Effector CD4-positive, alpha-beta T cell (primary cell): ENCODE measurements around the gene STON2. TPM values are rescaled to one million over a fixed set of nuclear protein-coding genes. Genes with fewer than 3 reads are reported as not detected.
"Not testable (repeated sequence)": the region's sequence is repeated elsewhere in the genome, so short reads cannot be mapped to it uniquely, and the experiment has no call there.

ENCODE experiments used
- DNase-seq: peaks from one replicate; pipeline ENCODE4 v3.0.0-alpha.2; 2020
- total RNA-seq: gene quantifications from one replicate; lab custom pipeline; 2026; lab: John Stamatoyannopoulos, UW

STON2 gene, protein sequence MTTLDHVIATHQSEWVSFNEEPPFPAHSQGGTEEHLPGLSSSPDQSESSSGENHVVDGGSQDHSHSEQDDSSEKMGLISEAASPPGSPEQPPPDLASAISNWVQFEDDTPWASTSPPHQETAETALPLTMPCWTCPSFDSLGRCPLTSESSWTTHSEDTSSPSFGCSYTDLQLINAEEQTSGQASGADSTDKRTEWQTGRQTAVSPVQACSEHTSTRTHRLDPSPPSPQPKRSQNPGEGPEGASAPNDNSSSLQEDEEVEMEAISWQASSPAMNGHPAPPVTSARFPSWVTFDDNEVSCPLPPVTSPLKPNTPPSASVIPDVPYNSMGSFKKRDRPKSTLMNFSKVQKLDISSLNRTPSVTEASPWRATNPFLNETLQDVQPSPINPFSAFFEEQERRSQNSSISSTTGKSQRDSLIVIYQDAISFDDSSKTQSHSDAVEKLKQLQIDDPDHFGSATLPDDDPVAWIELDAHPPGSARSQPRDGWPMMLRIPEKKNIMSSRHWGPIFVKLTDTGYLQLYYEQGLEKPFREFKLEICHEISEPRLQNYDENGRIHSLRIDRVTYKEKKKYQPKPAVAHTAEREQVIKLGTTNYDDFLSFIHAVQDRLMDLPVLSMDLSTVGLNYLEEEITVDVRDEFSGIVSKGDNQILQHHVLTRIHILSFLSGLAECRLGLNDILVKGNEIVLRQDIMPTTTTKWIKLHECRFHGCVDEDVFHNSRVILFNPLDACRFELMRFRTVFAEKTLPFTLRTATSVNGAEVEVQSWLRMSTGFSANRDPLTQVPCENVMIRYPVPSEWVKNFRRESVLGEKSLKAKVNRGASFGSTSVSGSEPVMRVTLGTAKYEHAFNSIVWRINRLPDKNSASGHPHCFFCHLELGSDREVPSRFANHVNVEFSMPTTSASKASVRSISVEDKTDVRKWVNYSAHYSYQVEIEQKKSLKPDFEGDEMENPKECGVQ
- total RNA-seq: not detected

DNA sequence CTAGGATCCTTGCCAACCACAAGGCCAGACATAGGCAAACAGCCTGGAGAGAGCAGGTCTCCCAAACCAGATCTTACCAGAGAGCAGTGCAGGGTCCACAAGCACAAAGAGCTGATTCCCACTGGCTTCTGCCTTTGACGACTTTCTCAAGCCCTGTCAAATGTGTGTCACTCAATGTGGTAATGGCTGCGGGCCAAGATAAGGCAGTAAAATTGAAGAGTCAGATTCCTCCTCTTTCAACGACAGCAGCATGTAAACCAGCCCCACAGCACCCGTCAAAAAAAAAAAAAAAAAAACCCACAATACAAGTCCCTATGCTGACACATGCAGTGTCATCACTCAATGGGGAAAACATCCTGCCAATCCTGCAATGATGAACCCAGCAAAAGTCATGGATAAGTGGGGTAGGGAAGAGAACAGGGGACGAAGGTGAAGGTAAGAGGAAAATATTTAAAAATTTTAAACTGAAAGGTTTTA is at the start of gene STON2:
Gene STON2, minus strand, starts transcription at position 123 of the 477 bp plus-strand sequence. CDS start 1,942 bp downstream, outside the sequence.
- no peak for DNase-seq

DNA sequence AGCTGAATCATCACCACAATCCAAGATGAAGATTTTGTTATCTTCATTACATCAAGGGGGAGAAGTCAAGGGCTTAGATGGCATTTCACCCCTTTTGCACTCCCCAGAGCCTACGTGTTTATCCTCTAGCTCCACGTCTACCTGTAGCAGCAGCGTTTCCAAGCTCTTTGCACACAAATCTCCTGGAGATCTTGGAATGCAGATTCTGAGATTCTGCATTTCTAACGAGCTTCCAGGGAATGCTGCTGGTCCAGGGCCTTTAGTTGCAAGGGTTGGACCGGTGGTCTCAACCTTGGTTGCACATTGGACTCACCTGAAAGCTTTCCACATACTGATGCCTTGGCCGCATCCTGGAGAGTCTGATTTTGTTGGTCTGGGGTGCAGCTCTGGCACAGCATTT is 49.5 kb upstream of the STON2 start:
- DNase-seq: no peak

DNA sequence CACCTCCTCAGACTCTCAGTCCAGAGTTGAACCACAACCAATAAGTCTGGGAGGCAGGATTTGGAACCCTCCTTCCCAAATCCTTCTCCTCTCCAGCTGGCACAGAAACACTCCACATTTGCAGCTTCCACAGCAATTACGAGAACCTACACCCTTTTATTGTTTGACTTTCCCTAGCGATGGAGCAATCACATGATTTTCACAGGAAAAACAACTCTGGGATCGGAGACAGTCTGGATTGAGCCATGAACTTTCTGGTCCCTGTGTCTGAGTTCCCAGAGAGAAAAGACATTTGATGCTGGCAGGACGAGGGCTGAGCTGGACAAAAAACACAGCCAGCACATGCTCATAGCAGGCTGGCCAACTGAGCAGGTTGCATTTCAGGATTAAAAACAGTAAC is 49.0 kb upstream of the STON2 start:
- DNase-seq: no peak

DNA sequence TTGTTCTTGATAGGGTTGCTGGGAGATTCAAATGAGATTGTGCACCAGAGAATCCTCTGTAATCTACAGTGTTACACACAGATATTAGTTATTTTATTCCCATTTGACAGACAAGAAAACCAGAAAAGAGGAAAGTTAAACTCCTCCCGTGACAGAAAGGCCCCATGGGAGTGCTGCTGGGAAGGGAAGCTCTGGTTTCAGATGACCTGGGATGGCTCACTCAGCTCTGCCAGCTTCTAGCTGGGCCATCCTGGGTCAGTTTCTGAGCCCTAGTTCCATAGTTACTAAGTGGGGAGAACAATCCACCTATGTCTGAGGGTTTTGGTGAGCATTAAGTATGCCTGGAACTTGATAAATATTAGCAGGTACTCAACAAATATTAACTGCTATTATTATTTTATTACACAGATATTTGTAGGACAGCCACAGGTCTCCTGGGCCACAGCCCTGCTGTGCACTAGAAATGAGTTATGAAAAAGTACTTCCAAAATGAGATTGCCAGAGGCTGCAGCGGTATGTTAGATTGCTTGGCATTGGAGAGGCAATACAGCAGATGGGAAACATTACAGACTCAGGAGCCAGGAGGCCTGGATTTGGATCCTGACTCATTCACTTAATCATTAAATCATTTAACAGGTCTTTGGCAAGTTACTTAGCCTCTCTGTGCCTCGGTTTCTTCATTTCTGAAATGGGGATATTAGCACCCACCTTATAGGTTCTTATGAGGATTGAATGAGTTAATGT is 47.1 kb upstream of the STON2 start:
- no peak for DNase-seq

DNA sequence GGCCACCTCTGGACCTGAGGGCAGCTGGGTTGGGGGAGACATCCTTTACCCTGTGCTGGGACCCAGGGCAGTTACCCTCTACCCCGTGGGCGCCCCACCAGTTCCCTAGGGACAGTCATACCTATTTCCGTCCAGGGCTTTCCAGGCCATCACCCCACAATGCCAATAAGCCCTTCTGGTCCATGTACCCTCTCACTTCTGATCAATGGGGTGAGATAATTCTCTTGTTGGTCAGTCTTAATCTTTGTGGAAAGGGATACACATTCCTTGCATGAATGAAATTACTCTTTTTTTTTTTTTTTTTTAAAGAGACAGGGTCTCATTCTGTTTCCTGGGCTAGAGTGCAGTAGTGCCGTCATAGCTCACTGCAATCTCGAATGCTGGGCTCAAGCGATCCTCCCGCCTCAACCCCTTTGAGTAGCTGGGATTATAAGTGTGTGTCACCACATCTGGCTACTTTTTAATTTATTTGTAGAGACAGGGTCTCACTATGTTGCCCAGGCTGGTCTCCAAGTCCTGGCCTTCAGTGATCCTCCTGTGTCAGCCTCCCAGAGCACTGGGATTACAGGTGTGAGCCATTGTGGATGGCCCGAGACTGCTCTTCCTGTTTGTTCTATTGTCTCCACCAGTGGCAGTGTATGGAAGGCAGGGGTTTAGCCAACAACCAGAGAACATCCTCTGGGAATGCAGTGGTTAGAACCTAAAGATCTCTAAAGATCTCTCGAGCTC is 46.3 kb upstream of the STON2 start:
- DNase-seq: no peak

DNA sequence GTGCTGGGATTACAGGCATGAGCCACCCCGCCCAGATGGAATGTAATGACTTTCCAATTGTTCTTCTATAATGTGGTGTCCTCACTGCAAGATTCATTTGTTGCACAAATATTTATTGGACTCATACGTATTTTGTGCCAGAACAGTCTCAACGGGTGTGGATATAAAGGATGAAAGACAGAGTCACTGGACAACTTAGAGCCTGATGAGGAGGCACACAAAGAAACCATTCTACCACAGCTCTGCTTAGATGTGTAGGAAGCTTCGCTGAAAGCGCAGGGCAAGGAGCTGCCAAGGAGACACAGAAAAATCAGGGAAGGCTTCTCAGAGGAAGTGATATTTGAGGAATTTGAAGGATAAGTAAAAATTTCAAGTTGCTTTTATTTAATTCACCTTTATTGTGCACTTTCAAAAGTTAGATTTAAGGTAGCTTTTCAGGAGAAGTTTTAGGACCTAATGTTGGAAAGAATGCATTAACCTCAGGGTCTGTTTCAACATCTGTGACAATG is 41.6 kb upstream of the STON2 start:
- no peak for DNase-seq

DNA sequence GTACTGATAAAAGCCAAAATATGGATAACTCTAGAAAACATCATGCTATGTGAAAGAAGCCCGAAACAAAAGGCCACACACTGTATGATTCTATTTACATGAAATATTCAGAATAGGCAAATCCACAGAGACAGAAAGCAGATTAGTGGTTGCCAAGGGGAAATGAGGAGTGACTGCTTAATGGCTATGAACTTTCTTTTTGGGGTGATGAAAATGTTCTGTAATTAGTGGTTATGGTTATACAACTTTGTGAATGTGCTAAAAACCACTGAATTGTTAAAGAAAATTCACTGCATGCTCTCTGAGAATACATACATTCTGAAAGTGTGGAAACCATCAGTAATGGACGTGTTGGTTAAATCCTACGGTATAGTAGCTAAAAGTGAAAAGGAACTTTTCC is 39.9 kb upstream of the STON2 start:
- DNase-seq: no peak

DNA sequence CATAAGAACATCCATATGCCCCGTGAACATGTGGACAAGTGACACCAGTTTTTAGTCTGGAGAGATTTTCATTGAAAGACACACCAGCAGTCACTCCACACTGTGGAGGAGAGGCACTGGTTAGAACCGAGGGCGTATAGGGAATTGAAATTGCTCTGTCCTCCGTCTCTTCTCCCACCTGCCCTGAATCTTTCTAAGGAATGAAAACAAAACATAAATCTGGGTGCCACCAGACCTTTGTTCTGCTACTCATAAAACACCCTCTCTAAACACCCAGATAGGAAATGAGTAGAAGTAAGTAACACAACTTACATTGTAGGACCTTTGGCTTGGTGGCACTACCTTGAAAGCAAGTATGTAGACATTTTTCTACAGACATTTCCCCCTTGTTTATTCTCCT is 37.1 kb upstream of the STON2 start:
- no peak for DNase-seq

DNA sequence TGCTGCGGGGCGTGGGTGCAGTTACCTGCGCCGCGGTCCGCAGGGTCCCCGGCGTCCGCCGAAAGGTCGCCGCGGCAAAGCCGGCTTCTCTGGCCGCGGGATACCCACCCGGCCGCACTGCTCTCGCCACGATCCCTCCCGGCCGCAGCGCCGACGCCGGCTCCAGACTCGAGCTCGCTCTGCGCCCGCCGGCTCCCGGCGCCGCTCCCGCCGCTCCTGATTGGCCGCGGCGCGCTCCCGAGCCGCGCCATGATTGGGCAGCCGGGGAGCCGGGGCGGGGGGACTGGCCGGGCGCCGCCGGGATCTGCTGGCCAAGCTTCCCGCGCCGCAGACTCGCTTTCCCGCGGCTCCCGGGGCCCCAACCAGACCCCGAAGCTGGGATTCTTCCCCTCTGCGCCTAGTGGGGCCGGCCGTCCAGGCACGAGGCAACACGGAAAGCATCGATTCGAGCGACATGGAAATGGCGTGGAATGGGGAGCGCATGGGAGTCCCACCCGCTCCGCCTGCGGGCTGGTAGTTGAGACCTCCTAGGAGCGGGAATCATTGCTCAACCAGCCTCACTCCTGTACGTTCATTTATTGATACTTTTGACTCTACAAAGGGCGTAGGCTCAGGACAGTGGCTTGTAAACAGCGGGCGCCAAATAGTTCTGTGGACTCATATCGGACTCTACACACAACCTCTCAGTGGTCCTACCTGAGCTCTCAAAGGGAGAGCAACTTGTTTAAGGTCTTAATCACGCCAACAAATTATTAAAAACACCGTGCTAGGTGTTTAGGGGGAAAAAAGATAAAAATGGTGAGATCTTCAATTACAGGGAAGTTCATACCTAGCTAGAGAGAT is 36.4 kb upstream of the STON2 start:
- DNase-seq: no peak

DNA sequence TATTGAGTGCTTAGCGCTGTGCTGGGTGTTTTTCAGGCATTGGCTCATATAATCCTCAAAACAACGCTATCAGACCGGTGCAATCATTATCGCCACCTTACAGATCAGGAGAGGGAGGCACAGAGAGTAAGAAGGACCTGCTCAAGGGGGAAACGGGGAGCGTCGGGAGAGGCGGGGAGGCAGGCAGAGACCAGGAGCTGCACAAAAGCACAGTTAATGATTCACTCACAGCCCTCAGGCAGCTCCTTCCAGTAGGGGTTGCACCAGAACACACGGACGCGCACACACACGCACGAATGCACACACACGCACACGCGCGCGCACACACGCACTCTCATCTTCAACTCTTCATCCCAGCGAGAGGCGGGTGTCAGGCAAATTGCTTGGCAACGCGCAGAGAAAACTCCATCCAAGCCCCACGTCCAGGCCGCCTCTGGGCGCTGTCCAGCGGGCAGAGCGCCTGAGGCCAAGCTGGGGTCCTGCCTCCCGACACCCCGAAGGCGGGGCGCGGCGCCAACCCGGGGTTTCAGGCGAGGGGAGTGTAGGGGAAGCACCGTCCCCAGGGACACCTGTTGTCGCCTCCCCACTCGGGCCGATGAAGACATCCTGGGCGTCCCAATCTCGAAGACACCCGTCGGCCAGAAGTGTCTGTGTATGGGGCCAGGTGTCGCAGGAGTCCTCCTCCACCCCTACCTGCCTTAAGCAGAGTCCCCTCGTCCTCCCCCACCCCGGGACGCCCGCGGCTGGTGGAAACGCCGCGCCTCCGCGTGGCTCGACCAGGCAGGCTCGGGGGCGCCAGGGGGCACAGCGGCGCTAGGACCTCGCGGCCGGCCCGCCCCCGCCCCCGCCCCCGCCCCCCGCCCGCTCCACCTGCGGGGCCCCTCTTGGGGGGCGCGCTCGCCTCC is 35.5 kb upstream of the STON2 start:
- DNase-seq: no peak

DNA sequence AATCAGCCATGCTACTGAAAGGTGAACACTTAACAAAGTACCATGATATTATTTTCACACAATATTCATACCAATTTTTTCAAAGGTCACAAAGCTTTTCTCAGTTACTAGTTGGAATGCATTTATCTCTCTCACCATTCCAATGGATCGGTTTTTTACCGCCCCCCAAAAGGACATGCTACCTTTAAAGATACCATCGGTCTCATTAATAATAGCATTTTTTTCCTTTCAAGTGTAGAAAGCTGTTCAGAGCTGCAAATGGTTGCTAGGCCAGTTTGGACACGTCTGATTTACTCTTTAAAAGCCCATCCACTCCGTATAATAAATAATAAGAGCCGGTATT is 34.9 kb upstream of the STON2 start:
- no peak for DNase-seq

DNA sequence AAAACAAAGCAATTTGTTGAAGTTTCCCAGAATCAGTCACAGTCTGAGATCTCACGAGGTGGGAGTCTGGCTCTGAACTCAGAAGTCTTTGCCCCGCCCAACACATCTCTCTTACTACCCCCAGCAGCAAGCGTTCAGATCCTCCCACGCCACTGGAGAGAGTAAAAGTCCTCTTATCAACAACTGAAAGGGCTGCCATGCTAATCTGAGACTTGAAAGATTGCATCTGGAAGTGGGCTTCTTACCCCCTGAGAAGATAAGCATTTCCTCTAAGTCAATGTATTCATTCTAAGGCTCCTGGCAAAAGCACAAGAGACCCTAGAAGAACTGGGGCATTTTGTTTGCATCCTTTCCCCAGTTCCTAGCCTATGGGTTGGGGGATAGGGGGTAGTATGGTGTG is 34.1 kb upstream of the STON2 start:
- DNase-seq: no peak

DNA sequence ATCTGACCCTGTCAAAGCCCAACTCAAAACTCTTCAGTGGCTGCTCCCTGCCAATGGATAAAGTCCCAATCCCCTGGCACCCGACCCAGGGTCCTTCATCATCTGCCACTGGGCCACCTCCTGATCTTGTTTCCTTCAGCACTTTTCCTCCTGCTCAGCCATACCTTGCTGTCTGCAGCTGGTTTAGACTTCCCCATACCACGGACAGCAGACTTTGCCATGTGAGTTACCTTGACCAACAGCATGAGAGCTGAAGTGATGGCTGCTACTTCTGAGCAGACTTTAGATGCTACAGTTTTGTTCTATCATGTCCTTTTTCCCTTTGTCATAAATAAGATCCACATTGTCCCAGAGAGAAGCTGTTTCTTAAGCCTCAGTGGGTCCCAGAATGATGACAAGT is 33.3 kb upstream of the STON2 start:
- DNase-seq: no peak

DNA sequence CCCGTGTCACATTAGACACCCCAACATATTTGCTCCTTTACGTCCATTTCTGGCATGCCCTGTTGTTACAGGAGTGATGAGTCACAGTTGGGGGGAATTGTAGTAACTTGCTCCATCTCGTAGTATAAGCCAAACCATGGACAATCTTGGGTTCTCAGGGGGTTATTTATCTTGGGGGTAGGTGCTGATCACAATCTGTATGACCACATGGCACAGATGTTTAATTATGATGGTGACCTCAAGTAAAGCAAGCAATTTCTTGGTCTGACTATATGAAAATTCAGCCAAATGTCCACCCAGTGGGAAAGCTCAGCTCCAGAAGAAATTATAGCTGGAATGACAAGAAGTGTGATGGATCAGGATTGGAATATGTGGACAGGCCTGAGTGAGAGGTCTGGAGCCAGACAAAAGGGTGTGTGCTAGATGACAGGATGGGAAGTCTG is 32.1 kb upstream of the STON2 start:
- DNase-seq: no peak

DNA sequence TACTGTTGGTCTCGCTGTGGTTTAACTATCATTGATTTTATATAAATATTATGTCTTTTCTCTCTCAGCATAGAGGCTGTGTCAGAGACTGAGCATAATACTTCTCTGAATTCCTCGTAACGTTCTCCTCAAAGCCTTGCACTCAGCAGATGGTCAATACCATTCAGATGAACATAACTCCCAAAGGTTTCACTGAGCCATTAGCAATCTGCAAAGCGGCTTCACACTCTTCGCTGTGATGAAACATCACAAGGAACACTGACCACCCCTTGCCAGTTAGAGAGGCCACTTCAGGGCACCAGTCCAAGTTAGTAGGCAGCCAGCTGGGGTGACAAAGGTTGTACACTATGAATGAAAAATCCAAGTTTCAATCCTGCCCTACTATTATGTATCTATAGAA is 30.1 kb upstream of the STON2 start:
- DNase-seq: no peak

DNA sequence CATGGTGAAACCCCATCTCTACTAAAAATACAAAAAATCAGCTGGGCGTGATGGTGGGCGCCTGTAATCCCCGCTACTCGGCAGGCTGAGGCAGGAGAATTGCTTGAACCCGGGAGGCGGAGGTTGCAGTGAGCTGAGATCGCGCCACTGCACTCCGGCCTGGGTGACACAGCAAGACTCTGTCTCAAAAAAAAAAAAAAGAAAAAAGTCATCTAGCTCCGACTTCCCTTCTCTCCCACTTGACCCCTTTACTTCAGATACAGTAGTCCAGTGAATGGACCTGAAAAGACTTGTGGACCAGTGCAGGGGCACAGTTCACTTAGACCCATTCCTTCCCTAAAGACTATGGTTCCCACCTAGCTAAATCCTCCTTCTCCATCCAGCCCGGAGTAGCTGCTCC is 29.6 kb upstream of the STON2 start:
- not testable (repeated sequence) for DNase-seq

DNA sequence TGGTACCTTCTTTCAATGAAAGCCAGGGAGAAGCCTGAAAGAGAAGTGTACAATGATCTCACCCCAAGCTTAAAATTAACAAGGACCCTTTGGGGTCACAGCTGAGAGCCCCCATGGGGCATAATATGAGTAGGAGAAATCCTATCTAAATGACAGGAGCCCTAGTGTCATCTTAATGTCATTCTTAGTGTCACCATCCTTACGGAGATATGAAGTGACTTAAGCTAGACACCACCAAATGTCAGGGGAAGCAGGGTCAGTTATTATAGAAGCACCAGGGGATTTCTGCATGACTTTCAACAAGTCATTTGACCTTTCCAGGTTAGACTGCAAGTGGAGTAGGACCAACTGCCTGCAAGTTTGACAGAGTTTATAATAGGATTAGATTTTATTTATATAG is 28.9 kb upstream of the STON2 start:
- no peak for DNase-seq

DNA sequence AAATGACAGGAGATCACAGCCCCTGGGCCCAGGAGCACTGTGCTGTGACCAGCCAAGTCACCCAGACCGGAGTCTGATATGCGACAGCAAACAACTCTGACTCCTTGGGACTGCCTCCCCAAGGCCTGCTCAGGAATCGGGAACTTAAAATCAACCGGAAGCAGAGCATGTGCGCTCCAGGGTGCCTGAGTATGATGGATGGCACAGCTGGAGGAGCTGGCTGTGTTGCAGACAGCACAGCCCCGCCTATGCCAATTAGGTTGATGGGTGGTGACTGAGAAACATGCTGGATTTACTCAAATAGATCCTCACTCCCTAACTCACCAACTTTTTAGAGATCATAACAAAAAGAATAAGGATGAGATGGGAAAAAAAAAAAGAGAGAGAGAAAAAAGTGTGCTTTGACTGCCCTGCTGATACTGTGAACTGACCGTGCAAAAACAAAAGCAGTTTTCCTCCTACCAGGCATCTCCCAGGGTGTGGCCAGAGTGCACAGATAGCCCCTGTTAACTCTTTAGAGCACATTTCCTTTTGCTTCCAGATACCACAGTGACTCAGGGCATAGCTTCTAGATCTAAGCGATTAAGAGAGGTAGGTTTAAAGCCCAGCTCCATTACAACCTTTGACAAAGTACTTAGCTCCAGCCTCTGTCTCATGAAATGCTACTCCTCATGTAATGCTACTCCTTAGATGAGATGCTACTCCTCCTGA is 27.4 kb upstream of the STON2 start:
- DNase-seq: no peak

DNA sequence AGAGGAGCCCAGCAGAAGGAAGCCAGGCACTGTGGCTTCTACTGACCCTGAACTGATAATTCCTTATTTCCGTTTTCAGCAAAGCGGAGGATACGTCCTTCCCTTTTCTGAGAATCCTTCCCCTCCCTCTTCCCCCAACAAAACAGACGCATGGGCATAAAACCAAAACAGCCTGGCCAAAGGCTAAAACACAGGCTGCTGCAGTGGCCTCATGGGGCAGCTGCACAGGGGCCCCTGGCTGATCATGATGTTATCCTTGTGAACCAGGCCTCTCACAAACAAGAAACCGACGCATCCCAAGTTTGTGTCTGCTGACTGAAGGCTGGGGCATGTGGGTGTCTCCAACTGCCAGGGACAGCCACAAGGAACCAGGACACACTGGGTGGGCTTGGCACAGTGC is 23.4 kb upstream of the STON2 start:
- DNase-seq: no peak
